ENCODE results near the gene NSUN7. TPM values are rescaled to one million over a fixed set of nuclear protein-coding genes. Genes with fewer than 3 reads are reported as not detected.

Gene NSUN7
- total RNA-seq, 1 donor from 2014 or later, result 1.6 TPM

- TF ChIP-seq, protein P1, sequence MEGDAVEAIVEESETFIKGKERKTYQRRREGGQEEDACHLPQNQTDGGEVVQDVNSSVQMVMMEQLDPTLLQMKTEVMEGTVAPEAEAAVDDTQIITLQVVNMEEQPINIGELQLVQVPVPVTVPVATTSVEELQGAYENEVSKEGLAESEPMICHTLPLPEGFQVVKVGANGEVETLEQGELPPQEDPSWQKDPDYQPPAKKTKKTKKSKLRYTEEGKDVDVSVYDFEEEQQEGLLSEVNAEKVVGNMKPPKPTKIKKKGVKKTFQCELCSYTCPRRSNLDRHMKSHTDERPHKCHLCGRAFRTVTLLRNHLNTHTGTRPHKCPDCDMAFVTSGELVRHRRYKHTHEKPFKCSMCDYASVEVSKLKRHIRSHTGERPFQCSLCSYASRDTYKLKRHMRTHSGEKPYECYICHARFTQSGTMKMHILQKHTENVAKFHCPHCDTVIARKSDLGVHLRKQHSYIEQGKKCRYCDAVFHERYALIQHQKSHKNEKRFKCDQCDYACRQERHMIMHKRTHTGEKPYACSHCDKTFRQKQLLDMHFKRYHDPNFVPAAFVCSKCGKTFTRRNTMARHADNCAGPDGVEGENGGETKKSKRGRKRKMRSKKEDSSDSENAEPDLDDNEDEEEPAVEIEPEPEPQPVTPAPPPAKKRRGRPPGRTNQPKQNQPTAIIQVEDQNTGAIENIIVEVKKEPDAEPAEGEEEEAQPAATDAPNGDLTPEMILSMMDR (IDR thresholded peaks at IDR 0.05), result no peak
- H3K4me1 Mint-ChIP-seq (ENCODE audit: unreplicated experiment), result no peaks in the 10 kb centered on the region
- H3K4me3 Mint-ChIP-seq (ENCODE audit: unreplicated experiment), result no peak overlapping the region
- H3K36me3 Mint-ChIP-seq (ENCODE audit: unreplicated experiment), result peaks cover 27% of the 10 kb centered on the region
- no peaks in the 10 kb centered on the region for H3K27me3 Mint-ChIP-seq (ENCODE audit: unreplicated experiment)
- H3K9me3 Mint-ChIP-seq (ENCODE audit: unreplicated experiment), result no peaks in the 10 kb centered on the region
- no peak for DNase-seq (ENCODE audit: extremely low spot score, unreplicated experiment)
- no peak overlapping the region for H3K27ac Mint-ChIP-seq (ENCODE audit: unreplicated experiment)
Measured at GRCh38 chr4:40828661-40829060, 78.9 kb downstream of the NSUN7 start.

GRCh38 chr4:40829586-40829985, 79.8 kb downstream of the NSUN7 start:
- no peaks in the 10 kb centered on the region for H3K27me3 Mint-ChIP-seq (ENCODE audit: unreplicated experiment)

DNA sequence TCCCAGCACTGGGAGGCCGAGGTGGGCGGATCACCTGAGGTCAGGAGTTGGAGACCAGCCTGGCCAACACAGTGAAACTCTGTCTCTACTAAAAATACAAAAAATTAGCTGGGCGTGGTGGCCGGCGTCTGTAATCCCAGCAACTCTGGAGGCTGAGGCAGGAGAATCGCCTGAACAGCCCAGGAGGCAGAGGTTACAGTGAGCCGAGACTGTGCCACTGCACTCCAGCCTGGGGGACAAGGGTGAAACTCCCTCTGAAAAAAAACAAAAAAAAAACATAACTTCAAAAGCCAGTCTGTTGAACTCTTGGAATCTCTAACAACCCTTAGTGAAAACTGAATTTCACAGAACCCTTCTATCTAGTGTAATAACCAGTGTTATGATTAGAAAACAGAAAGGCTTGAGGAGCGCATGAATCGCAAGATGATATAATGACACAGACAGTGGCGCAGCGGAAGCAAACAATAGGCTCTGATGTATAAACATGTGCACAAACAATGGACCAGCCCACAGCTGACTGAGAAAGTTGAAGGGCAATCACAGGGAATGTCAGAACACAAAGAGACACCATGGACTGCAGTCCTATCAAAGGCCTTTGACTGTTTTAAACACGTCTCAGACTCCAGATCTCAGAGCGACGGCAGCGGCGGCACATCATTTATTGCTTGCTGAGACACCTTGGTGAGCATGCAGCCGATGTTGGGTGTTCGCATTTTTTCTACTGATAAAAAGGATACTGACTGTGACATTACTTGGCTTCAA, 81.6 kb downstream of the NSUN7 start:
- Mint-ChIP-seq H3K4me3 (ENCODE audit: unreplicated experiment) (no peak overlapping the region), H3K9me3 (ENCODE audit: unreplicated experiment) (no peaks in the 10 kb centered on the region), H3K4me1 (ENCODE audit: unreplicated experiment) (no peaks in the 10 kb centered on the region), H3K36me3 (ENCODE audit: unreplicated experiment) (peaks cover 18% of the 10 kb centered on the region), H3K27ac (ENCODE audit: unreplicated experiment) (no peak overlapping the region), H3K27me3 (ENCODE audit: unreplicated experiment) (no peaks in the 10 kb centered on the region)
- DNase-seq (ENCODE audit: extremely low spot score, unreplicated experiment), result no peak
- TF ChIP-seq, protein P1 (IDR thresholded peaks at IDR 0.05), result no peak

More at GRCh38 chr4:40829586-40829985, 79.8 kb downstream of the NSUN7 start:
- Mint-ChIP-seq H3K4me3 (ENCODE audit: unreplicated experiment) (no peak overlapping the region), H3K27ac (ENCODE audit: unreplicated experiment) (no peak overlapping the region), H3K9me3 (ENCODE audit: unreplicated experiment) (no peaks in the 10 kb centered on the region), H3K36me3 (ENCODE audit: unreplicated experiment) (peaks cover 27% of the 10 kb centered on the region), H3K4me1 (ENCODE audit: unreplicated experiment) (no peaks in the 10 kb centered on the region)
- TF ChIP-seq, protein P1 (IDR thresholded peaks at IDR 0.05), result no peak
- DNase-seq (ENCODE audit: extremely low spot score, unreplicated experiment), result no peak

GRCh38 chr4:40832175-40832574, 82.4 kb downstream of the NSUN7 start:
- Mint-ChIP-seq H3K4me1 (ENCODE audit: unreplicated experiment) (no peaks in the 10 kb centered on the region), H3K9me3 (ENCODE audit: unreplicated experiment) (no peaks in the 10 kb centered on the region), H3K27me3 (ENCODE audit: unreplicated experiment) (no peaks in the 10 kb centered on the region), H3K4me3 (ENCODE audit: unreplicated experiment) (no peak overlapping the region), H3K27ac (ENCODE audit: unreplicated experiment) (no peak overlapping the region), H3K36me3 (ENCODE audit: unreplicated experiment) (peaks cover 18% of the 10 kb centered on the region)
- TF ChIP-seq, protein P1 (IDR thresholded peaks at IDR 0.05), result no peak
- no peak for DNase-seq (ENCODE audit: extremely low spot score, unreplicated experiment)

DNA sequence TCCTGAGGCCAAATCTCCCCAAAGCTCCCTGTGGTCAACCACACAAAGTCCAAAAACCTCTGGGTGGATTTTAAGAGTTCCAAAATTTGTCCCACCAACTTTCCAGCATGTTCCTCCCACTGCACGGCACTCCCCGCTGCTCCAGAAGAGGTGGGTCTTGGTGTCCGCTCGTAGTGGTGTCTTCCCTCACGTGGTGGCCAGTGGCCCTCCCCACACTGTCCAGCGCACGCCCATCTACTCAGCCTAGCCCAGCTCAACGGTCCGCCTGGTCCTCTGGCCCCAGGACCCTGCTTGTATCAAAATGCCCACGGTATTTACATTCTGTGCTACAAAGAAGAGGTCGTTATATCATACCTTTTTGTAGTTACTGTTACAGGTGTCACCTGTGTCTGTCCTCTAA, 83.5 kb downstream of the NSUN7 start:
- peaks cover 14% of the 10 kb centered on the region for H3K36me3 Mint-ChIP-seq (ENCODE audit: unreplicated experiment)
- no peaks in the 10 kb centered on the region for H3K4me1 Mint-ChIP-seq (ENCODE audit: unreplicated experiment)
- no peaks in the 10 kb centered on the region for H3K27me3 Mint-ChIP-seq (ENCODE audit: unreplicated experiment)
- DNase-seq (ENCODE audit: extremely low spot score, unreplicated experiment), result no peak
- no peak overlapping the region for H3K27ac Mint-ChIP-seq (ENCODE audit: unreplicated experiment)
- H3K4me3 Mint-ChIP-seq (ENCODE audit: unreplicated experiment), result no peak overlapping the region
- TF ChIP-seq, protein P1 (IDR thresholded peaks at IDR 0.05), result no peak
- H3K9me3 Mint-ChIP-seq (ENCODE audit: unreplicated experiment), result no peaks in the 10 kb centered on the region
